OCI-LY7 (cell line): ENCODE measurements around the gene SPATA6L. TPM values are rescaled to one million over a fixed set of nuclear protein-coding genes. Genes with fewer than 3 reads are reported as not detected.

Source experiments
- BruUV-seq: library from RNA; stranded (reverse); fragments of 400-500 nt; replicated peaks from 2 replicates; lab custom pipeline; 2021; lab: Mats Ljungman, UMichigan
- CTCF ChIA-PET: fragments of 300-600 bp; sonication (Branson Sonifier 250); formaldehyde crosslinking; loops from one replicate; lab custom pipeline; 2022; ENCODE audit warnings: antibody characterized with exemption; ENCODE audit not compliant: unreplicated experiment; lab: Charles Lee
- POLR2A ChIA-PET: fragments of 300-600 bp; sonication (Branson Sonifier 250); formaldehyde crosslinking; loops from one replicate; lab custom pipeline; 2022; ENCODE audit warnings: antibody characterized with exemption; lab: Charles Lee
- DNase-seq: peaks from one replicate; pipeline ENCODE4 v3.0.0-alpha.2; 2015; ENCODE audit warnings: low spot score
- H2AFZ ChIP-seq: fragments of 200-600 bp; sonication (generic), shearing (Covaris generic); 2 replicates; pipeline ENCODE4 v1.6.1; 2014; ENCODE audit warnings: mild to moderate bottlenecking, antibody characterized with exemption, low read length, moderate library complexity
- H3K27ac ChIP-seq: fragments of 200-600 bp; sonication (generic); 2 replicates; pipeline ENCODE4 v1.5.1; 2014; ENCODE audit warnings: mixed run types, low read depth, mild to moderate bottlenecking, moderate library complexity, low read length, inconsistent platforms; ENCODE audit not compliant: poor library complexity, severe bottlenecking
- H3K36me3 ChIP-seq: fragments of 200-600 bp; sonication (generic); 2 replicates; pipeline ENCODE4 v1.6.1; 2014; ENCODE audit warnings: mild to moderate bottlenecking, antibody characterized with exemption, low read length, moderate library complexity, mixed read lengths; ENCODE audit not compliant: insufficient read depth
- H3K4me1 ChIP-seq: fragments of 200-600 bp; sonication (generic); 2 replicates; pipeline ENCODE4 v1.5.1; 2014; ENCODE audit warnings: mild to moderate bottlenecking, low read length; ENCODE audit not compliant: insufficient read depth, poor library complexity, severe bottlenecking
- H3K4me2 ChIP-seq: fragments of 200-600 bp; sonication (generic); 2 replicates; pipeline ENCODE4 v1.6.1; 2014; ENCODE audit warnings: mild to moderate bottlenecking, low read length
- H3K4me3 ChIP-seq: fragments of 200-600 bp; sonication (generic); 2 replicates; pipeline ENCODE4 v1.5.1; 2014; ENCODE audit warnings: mild to moderate bottlenecking, low read depth, low read length; ENCODE audit not compliant: poor library complexity, severe bottlenecking
- H3K79me2 ChIP-seq: fragments of 200-600 bp; sonication (generic); 2 replicates; pipeline ENCODE4 v1.6.1; 2016; ENCODE audit warnings: low read depth, mild to moderate bottlenecking, low read length, moderate library complexity, mixed read lengths; ENCODE audit not compliant: insufficient read depth
- H3K9me2 ChIP-seq: fragments of 200-600 bp; sonication (generic); 2 replicates; pipeline ENCODE4 v1.6.1; 2016; ENCODE audit warnings: mild to moderate bottlenecking, low read length, mixed read lengths; ENCODE audit not compliant: insufficient read depth
- H3K9me3 ChIP-seq: fragments of 200-600 bp; sonication (generic); 2 replicates; pipeline ENCODE4 v1.6.1; 2014; ENCODE audit warnings: mild to moderate bottlenecking, mixed run types, low read length, mixed read lengths
- H4K20me1 ChIP-seq: fragments of 200-600 bp; sonication (generic); 2 replicates; pipeline ENCODE4 v1.6.1; 2014; ENCODE audit warnings: mild to moderate bottlenecking, antibody characterized with exemption, low read length, moderate library complexity, mixed read lengths; ENCODE audit not compliant: insufficient read depth
- CTCF ChIP-seq: fragments of 200-600 bp; sonication (generic); conservative IDR thresholded peaks from 2 replicates; pipeline ENCODE4 v1.5.1; 2014; ENCODE audit warnings: mild to moderate bottlenecking, antibody characterized with exemption, low read length, moderate library complexity, mixed read lengths
- EZH2phosphoT487 ChIP-seq: fragments of 200-600 bp; sonication (generic); IDR thresholded peaks from 2 replicates; pipeline ENCODE4 v1.6.1; 2018; ENCODE audit warnings: low read depth, borderline replicate concordance, mild to moderate bottlenecking, mixed run types, antibody characterized with exemption, low read length, moderate library complexity, mixed read lengths
- intact Hi-C: fragments of 100-400 bp; cut with micrococcal nuclease; formaldehyde crosslinking; loops from one replicate; pipeline ENCODE4 v1.10.0; 2022; ENCODE audit not compliant: unreplicated experiment
- total RNA-seq, 2 experiments: library from RNA; depleted of rRNA in 1 of 2; stranded (reverse); fragments of >200 nt in 1 of 2; shearing (Covaris generic) in 1 of 2; gene quantifications; 2 replicates each; pipeline ENCODE4 v1.2.3, GENCODE V29; 2014 to 2022

The SPATA6L gene
- total RNA-seq, 2 experiments from 2014 or later, result 0.49 TPM; not detected in 1

DNA sequence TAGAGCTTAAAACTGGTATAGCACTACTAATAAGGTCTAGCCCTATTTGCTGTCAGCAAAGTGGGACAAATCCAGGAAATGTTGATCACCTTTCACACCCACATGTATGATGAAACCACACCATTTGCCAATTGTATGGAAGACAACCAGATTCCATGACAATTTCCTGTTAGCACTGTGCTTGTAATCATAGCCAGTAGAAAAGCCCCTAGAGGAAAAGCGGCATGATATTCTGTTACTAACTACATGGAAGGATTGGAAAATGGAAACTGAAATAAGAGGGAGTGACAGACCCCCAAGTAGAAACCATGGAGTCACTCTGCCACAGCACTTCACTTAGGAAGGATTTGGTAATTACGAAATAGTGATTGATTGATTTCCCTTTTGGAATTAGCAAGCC, 923 bp downstream of the SPATA6L start:
- no peak overlapping the region for H3K4me3 ChIP-seq
- TF ChIP-seq CTCF (no peak), EZH2phosphoT487 (no peak)
- no peak overlapping the region for H3K27ac ChIP-seq
- H3K79me2 ChIP-seq, result no peaks in the 10 kb centered on the region
- no peak overlapping the region for H2AFZ ChIP-seq
- CTCF ChIA-PET, result interaction anchor here (0.6 kb wide), 1 partner anchor 9 kb away, joined by 4 read pairs; no protein-coding TSS in a partner anchor
- no peaks in the 10 kb centered on the region for H3K36me3 ChIP-seq
- peaks cover 27% of the 10 kb centered on the region for H3K4me1 ChIP-seq
- H3K4me2 ChIP-seq, result peak overlapping the region; percentile 83
- H3K9me2 ChIP-seq, result no peaks in the 10 kb centered on the region
- DNase-seq, result no peak
- POLR2A ChIA-PET, result interaction anchor here (0.6 to 1.3 kb wide), 6 partner anchors 10 to 1475 kb away, joined by 3 to 6 read pairs (median 3); partner anchors contain the start of genes CDC37L1 and PLGRKT
- H4K20me1 ChIP-seq, result no peaks in the 10 kb centered on the region
- intact Hi-C loops, result no loop called here
- no TSS peak for BruUV-seq
- no peaks in the 10 kb centered on the region for H3K9me3 ChIP-seq

- H3K4me3 ChIP-seq, result peak overlapping the region; percentile 77
- H3K9me2 ChIP-seq, result no peaks in the 10 kb centered on the region
- no peak for DNase-seq
- H3K27ac ChIP-seq, result no peak overlapping the region
- H3K9me3 ChIP-seq, result no peaks in the 10 kb centered on the region
- intact Hi-C loops, result loop anchor here (5.0 kb wide), 2 partner anchors 318 to 773 kb away; partner anchors contain the start of gene PLGRKT
- peaks cover 27% of the 10 kb centered on the region for H3K4me1 ChIP-seq
- ChIA-PET CTCF (no interaction called here), POLR2A (interaction anchor here (0.6 to 0.7 kb wide), 2 partner anchors 236 to 1384 kb away, joined by 4 to 6 read pairs; no protein-coding TSS in a partner anchor)
- no peaks in the 10 kb centered on the region for H3K79me2 ChIP-seq
- TF ChIP-seq CTCF (no peak), EZH2phosphoT487 (no peak)
- H4K20me1 ChIP-seq, result no peaks in the 10 kb centered on the region
- no peaks in the 10 kb centered on the region for H3K36me3 ChIP-seq
- TSS peak; percentile 71 for BruUV-seq
- H2AFZ ChIP-seq, result no peak overlapping the region
- H3K4me2 ChIP-seq, result peak overlapping the region; percentile 83
Measured at GRCh38 chr9:4663956-4664355, 2.3 kb downstream of the SPATA6L start.
